Mesendoderm (in vitro differentiated cells): Measurements from ENCODE around the gene DCTN2.
A peak's percentile ranks its signal among the peaks of the same experiment; 100 is the strongest.
"Not testable (repeated sequence)": the region's sequence is repeated elsewhere in the genome, so short reads cannot be mapped to it uniquely, and the experiment has no call there.

Experiments
- DNase-seq: peaks from one replicate; pipeline ENCODE4 v3.0.0; 2013
- H2AK5ac ChIP-seq: 2 replicates; pipeline ENCODE4 v1.6.1; 2013; ENCODE audit warnings: low read length, inconsistent platforms
- H2BK120ac ChIP-seq: 2 replicates; pipeline ENCODE4 v1.6.1; 2013; ENCODE audit warnings: low read depth, mild to moderate bottlenecking, low read length, moderate library complexity, mixed read lengths
- H2BK15ac ChIP-seq: replicated peaks from 2 replicates; pipeline ENCODE4 v1.6.1; 2013; ENCODE audit warnings: low read depth, mild to moderate bottlenecking, moderate library complexity
- H2BK5ac ChIP-seq: 2 replicates; pipeline ENCODE4 v1.6.1; 2013; ENCODE audit warnings: low read length, inconsistent platforms
- H3K18ac ChIP-seq: 2 replicates; pipeline ENCODE4 v1.6.1; 2013; ENCODE audit warnings: mild to moderate bottlenecking, low read length, mixed read lengths
- H3K23ac ChIP-seq: one replicate; pipeline ENCODE4 v1.6.1; 2013; ENCODE audit warnings: low read length
- H3K27ac ChIP-seq: 2 replicates; pipeline ENCODE4 v1.5.1; 2013; ENCODE audit warnings: low read depth, mild to moderate bottlenecking, inconsistent platforms, low read length, moderate library complexity
- H3K27me3 ChIP-seq: 2 replicates; pipeline ENCODE4 v1.6.1; 2013; ENCODE audit warnings: low read length, control low read depth, mild to moderate bottlenecking, inconsistent platforms; ENCODE audit not compliant: insufficient read depth, poor library complexity
- H3K36me3 ChIP-seq: 2 replicates; pipeline ENCODE4 v1.6.1; 2013; ENCODE audit warnings: low read length, inconsistent platforms; ENCODE audit not compliant: control insufficient read depth, insufficient read depth
- H3K4ac ChIP-seq: one replicate; pipeline ENCODE4 v1.6.1; 2013; ENCODE audit warnings: low read depth, mild to moderate bottlenecking, low read length, moderate library complexity
- H3K4me1 ChIP-seq: 2 replicates; pipeline ENCODE4 v1.6.1; 2013; ENCODE audit warnings: low read depth, low read length, inconsistent platforms; ENCODE audit not compliant: control insufficient read depth
- H3K4me2 ChIP-seq: 2 replicates; pipeline ENCODE4 v1.6.1; 2013; ENCODE audit warnings: low read length
- H3K4me3 ChIP-seq: 2 replicates; pipeline ENCODE4 v1.5.1; 2013; ENCODE audit warnings: mild to moderate bottlenecking, low read length
- H3K56ac ChIP-seq: one replicate; pipeline ENCODE4 v1.6.1; 2013; ENCODE audit warnings: low read length
- H3K79me1 ChIP-seq: 2 replicates; pipeline ENCODE4 v1.6.1; 2013; ENCODE audit warnings: low read length, inconsistent platforms
- H3K79me2 ChIP-seq: 2 replicates; pipeline ENCODE4 v1.6.1; 2013; ENCODE audit warnings: mild to moderate bottlenecking, low read length; ENCODE audit not compliant: control insufficient read depth, insufficient read depth
- H3K9ac ChIP-seq: 2 replicates; pipeline ENCODE4 v1.6.1; 2013; ENCODE audit warnings: low read length, inconsistent platforms
- H4K5ac ChIP-seq: one replicate; pipeline ENCODE4 v1.6.1; 2013; ENCODE audit warnings: low read length
- H4K8ac ChIP-seq: one replicate; pipeline ENCODE4 v1.6.1; 2013; ENCODE audit warnings: low read depth, mild to moderate bottlenecking, control low read depth, low read length, moderate library complexity
- WGBS: extraction: QIAGEN DNeasy Blood & Tissue Kit; methylation state at CpG from one replicate; pipeline ENCODE4 v1.1.7; 2013; ENCODE audit warnings: low lambda C conversion rate, missing lambda C conversion rate; ENCODE audit not compliant: insufficient coverage; ENCODE audit errors: extremely low coverage; 5-methylcytosine and 5-hydroxymethylcytosine counted together

DCTN2 gene

GRCh38 chr12:57520053-57520818, 26.8 kb downstream of the DCTN2 start, which contains the start of gene DDIT3:
Gene DDIT3, minus strand, starts transcription at chr12:57520514. Its CDS starts 3,108 bp downstream, at chr12:57517406.
- Histone ChIP-seq H4K5ac (no peak within 1 kb of the TSS), H3K4me1 (peaks cover 9% of the 10 kb centered on the region), H3K23ac (peak within 1 kb of the TSS; percentile 70), H3K56ac (peak within 1 kb of the TSS; percentile 90), H4K8ac (peak within 1 kb of the TSS; percentile 92), H3K79me2 (peaks cover 5% of the 10 kb centered on the region), H2BK5ac (peak within 1 kb of the TSS; percentile 1), H3K27me3 (no peaks in the 10 kb centered on the region), H3K79me1 (peaks cover 11% of the 10 kb centered on the region), H3K36me3 (peaks cover 17% of the 10 kb centered on the region), H3K4ac (peak within 1 kb of the TSS; percentile 6), H3K4me3 (peak within 1 kb of the TSS; percentile 67), H2AK5ac (no peak within 1 kb of the TSS), H3K4me2 (peak within 1 kb of the TSS; percentile 85), H3K27ac (peak within 1 kb of the TSS; percentile 86), H2BK15ac (no peak within 1 kb of the TSS), H3K18ac (peak within 1 kb of the TSS; percentile 33), H2BK120ac (peak within 1 kb of the TSS; percentile 19), H3K9ac (peak within 1 kb of the TSS; percentile 88)
- peak; percentile 99 for DNase-seq
- no CpG with 5 or more reads among the region's 52 CpGs for WGBS

GRCh38 chr12:57519796-57520052, 27.3 kb downstream of the DCTN2 start:
- Histone ChIP-seq H3K36me3 (peaks cover 22% of the 10 kb centered on the region), H3K4me1 (peaks cover 9% of the 10 kb centered on the region), H3K79me1 (peaks cover 11% of the 10 kb centered on the region), H2BK5ac (peak overlapping the region; percentile 1), H3K4me3 (peak overlapping the region; percentile 67), H2BK120ac (no peak overlapping the region), H3K4ac (peak overlapping the region; percentile 6), H3K56ac (peak overlapping the region; percentile 82), H4K5ac (no peak overlapping the region), H2AK5ac (no peak overlapping the region), H3K9ac (peak overlapping the region; percentile 75), H4K8ac (no peak overlapping the region), H3K4me2 (peak overlapping the region; percentile 28), H3K79me2 (peaks cover 5% of the 10 kb centered on the region), H2BK15ac (no peak overlapping the region), H3K27me3 (no peaks in the 10 kb centered on the region), H3K27ac (peak overlapping the region; percentile 86), H3K23ac (no peak overlapping the region), H3K18ac (peak overlapping the region; percentile 1)
- WGBS, result no CpG with 5 or more reads among the region's 8 CpGs
- no peak for DNase-seq

GRCh38 chr12:57518920-57519795, 27.8 kb downstream of the DCTN2 start:
- H2BK5ac ChIP-seq, result no peak overlapping the region
- H4K8ac ChIP-seq, result no peak overlapping the region
- no CpG with 5 or more reads among the region's 7 CpGs for WGBS
- H3K79me1 ChIP-seq, result peaks cover 8% of the 10 kb centered on the region
- no peak overlapping the region for H3K23ac ChIP-seq
- H3K18ac ChIP-seq, result peak overlapping the region; percentile 1
- no peaks in the 10 kb centered on the region for H3K27me3 ChIP-seq
- peak overlapping the region; percentile 67 for H3K4me3 ChIP-seq
- peak overlapping the region; percentile 28 for H3K4me2 ChIP-seq
- no peak overlapping the region for H2BK120ac ChIP-seq
- H2AK5ac ChIP-seq, result no peak overlapping the region
- peaks cover 9% of the 10 kb centered on the region for H3K4me1 ChIP-seq
- peak; percentile 85 for DNase-seq
- no peak overlapping the region for H2BK15ac ChIP-seq
- no peak overlapping the region for H4K5ac ChIP-seq
- H3K79me2 ChIP-seq, result peaks cover 5% of the 10 kb centered on the region
- H3K4ac ChIP-seq, result peak overlapping the region; percentile 6
- H3K9ac ChIP-seq, result peak overlapping the region; percentile 75
- peak overlapping the region; percentile 86 for H3K27ac ChIP-seq
- peak overlapping the region; percentile 82 for H3K56ac ChIP-seq
- peaks cover 25% of the 10 kb centered on the region for H3K36me3 ChIP-seq

GRCh38 chr12:57518176-57518919, 28.6 kb downstream of the DCTN2 start:
- Histone ChIP-seq H3K79me2 (peaks cover 5% of the 10 kb centered on the region), H3K9ac (peak overlapping the region; percentile 33), H3K27ac (no peak overlapping the region), H4K8ac (no peak overlapping the region), H3K4me2 (peak overlapping the region; percentile 11), H2BK120ac (no peak overlapping the region), H3K36me3 (peaks cover 25% of the 10 kb centered on the region), H3K23ac (no peak overlapping the region), H2BK15ac (no peak overlapping the region), H3K79me1 (peaks cover 6% of the 10 kb centered on the region), H3K4ac (no peak overlapping the region), H2BK5ac (no peak overlapping the region), H3K18ac (no peak overlapping the region), H3K27me3 (no peaks in the 10 kb centered on the region), H3K56ac (no peak overlapping the region), H2AK5ac (no peak overlapping the region), H4K5ac (no peak overlapping the region), H3K4me1 (peaks cover 6% of the 10 kb centered on the region), H3K4me3 (no peak overlapping the region)
- no peak for DNase-seq
- no CpG with 5 or more reads among the region's 8 CpGs for WGBS

GRCh38 chr12:57517718-57518117, 29.3 kb downstream of the DCTN2 start:
- DNase-seq, H3K4ac ChIP-seq, H3K18ac ChIP-seq, H2BK5ac ChIP-seq, H3K79me2 ChIP-seq, H2BK15ac ChIP-seq, H3K27ac ChIP-seq, H3K56ac ChIP-seq, H2BK120ac ChIP-seq, H3K23ac ChIP-seq, H3K27me3 ChIP-seq, H3K79me1 ChIP-seq, H3K4me2 ChIP-seq, H3K4me3 ChIP-seq, H2AK5ac ChIP-seq, H4K5ac ChIP-seq, H3K9ac ChIP-seq, H4K8ac ChIP-seq, H3K4me1 ChIP-seq: not testable (repeated sequence)
- H3K36me3 ChIP-seq, result peaks cover 28% of the 10 kb centered on the region
- no CpG with 5 or more reads among the region's 10 CpGs for WGBS
